Bronchial epithelial cell (primary cell): ENCODE data around the gene SDCCAG8. TPM values are rescaled to one million over a fixed set of nuclear protein-coding genes. Genes with fewer than 3 reads are reported as not detected.

Experiments used
- DNase-seq: peaks from one replicate; pipeline ENCODE4 v3.0.0-alpha.2; 2010; ENCODE audit warnings: low read depth
- FAIRE-seq: peaks from 2 replicates; lab custom pipeline; 2011; peaks lifted over from hg19 to GRCh38; lab: Jason Lieb, UNC
- H3K27me3 ChIP-seq: 2 replicates; pipeline ENCODE4 v1.5.1; 2011; ENCODE audit warnings: low read length; ENCODE audit not compliant: control insufficient read depth, insufficient read depth
- H3K36me3 ChIP-seq: 2 replicates; pipeline ENCODE4 v1.5.1; 2011; ENCODE audit warnings: low read length; ENCODE audit not compliant: control insufficient read depth, insufficient read depth
- H3K4me3 ChIP-seq: 2 replicates; pipeline ENCODE4 v1.5.1; 2011; ENCODE audit warnings: mild to moderate bottlenecking, low read depth, low read length, control low read depth
- total RNA-seq: library from RNA; depleted of rRNA; stranded (reverse); fragments of >200 nt; gene quantifications from 2 replicates; pipeline ENCODE4 v1.2.1, GENCODE V29; 2014
- TF ChIP-seq, protein P1 (sequence below): IDR thresholded peaks from 2 replicates; pipeline ENCODE4 v1.5.1; 2011; ENCODE audit warnings: mild to moderate bottlenecking, moderate library complexity, low read length, control low read depth, inconsistent platforms; ENCODE audit not compliant: insufficient read depth, severe bottlenecking

SDCCAG8 gene
- total RNA-seq, 1 donor from 2014 or later: 32.4 TPM

DNA sequence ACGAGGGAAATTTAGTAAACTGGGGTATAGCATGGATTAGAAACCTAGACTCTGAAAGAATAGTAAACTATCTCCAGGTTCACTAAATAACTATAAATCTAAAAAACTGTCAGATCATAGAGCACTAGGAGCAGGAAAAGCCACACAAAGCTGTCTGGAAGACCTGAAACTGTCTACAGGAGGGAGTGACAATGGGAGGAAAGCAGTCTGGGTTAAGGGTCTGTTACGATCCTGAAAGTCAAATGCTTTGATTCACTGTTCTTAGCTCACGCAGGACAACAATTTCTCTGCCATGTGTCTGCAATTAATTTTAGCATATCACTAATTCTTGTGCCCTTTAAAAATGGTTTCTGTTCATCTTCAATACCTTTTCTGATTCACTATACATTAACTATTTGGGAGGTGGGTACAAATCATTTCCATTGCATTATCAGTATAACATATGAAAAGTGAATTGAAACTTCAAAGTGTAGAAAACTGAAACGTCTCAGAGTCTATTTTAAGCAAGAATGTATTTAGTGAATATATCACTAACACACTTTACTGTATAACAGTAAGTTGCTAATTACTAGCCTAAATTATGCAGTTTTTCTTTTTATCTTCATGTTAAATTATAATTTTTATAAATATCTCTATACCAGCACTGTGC lies 19.1 kb upstream of the SDCCAG8 start:
- no peak for FAIRE-seq

DNA sequence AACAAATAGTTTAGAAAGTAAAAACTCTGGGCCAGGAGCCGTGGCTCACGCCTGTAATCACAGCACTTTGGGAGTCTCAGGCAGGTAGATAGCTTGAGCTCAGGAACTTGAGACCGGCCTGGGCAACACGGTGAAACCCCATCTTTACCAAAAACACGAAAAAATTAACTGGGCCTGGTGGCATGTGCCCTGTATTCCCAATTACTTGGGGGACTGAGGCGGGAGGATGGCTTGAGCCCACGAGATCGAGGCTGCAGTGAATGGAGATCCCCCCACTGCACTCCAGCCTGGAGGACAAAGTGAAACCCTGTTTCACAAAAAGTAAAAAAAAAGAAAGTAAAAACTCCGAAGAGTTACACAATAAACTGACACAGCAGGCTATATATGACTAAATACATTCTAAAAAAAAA lies 11.4 kb upstream of the SDCCAG8 start:
- TF ChIP-seq, protein P1, sequence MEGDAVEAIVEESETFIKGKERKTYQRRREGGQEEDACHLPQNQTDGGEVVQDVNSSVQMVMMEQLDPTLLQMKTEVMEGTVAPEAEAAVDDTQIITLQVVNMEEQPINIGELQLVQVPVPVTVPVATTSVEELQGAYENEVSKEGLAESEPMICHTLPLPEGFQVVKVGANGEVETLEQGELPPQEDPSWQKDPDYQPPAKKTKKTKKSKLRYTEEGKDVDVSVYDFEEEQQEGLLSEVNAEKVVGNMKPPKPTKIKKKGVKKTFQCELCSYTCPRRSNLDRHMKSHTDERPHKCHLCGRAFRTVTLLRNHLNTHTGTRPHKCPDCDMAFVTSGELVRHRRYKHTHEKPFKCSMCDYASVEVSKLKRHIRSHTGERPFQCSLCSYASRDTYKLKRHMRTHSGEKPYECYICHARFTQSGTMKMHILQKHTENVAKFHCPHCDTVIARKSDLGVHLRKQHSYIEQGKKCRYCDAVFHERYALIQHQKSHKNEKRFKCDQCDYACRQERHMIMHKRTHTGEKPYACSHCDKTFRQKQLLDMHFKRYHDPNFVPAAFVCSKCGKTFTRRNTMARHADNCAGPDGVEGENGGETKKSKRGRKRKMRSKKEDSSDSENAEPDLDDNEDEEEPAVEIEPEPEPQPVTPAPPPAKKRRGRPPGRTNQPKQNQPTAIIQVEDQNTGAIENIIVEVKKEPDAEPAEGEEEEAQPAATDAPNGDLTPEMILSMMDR: no peak
- Histone ChIP-seq H3K36me3 (no peaks in the 10 kb centered on the region), H3K4me3 (no peak overlapping the region), H3K27me3 (no peaks in the 10 kb centered on the region)
- DNase-seq (no peak), FAIRE-seq (no peak)

More for the DNA sequence above, 19.1 kb upstream of the SDCCAG8 start:
- Histone ChIP-seq H3K4me3 (no peak overlapping the region), H3K27me3 (no peaks in the 10 kb centered on the region), H3K36me3 (peaks cover 2% of the 10 kb centered on the region)
- no peak for DNase-seq
- TF ChIP-seq, protein P1: no peak

DNA sequence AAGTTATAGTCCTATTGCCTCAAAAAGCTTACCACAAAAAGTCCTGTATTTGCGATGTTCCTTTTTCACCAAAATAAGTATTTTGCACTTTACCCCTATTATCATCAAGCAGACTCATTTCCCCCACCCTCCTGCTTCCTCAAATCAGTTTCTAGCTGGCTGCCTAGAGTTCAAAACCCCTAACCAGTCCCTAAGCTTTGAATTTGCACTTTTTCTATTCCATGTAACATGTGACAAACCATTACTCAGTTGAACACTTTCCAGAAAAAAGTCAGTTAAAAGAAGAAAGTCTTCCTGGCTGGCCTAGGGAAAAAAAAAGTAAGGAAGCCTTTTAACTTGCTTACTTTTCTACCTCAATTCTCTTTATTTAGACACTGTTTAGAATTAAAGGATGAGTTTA lies 8.9 kb upstream of the SDCCAG8 start:
- TF ChIP-seq, protein P1: no peak

GRCh38 chr1:243247901-243248300 lies 7.9 kb upstream of the SDCCAG8 start:
- DNase-seq (no peak), FAIRE-seq (no peak)
- TF ChIP-seq, protein P1: no peak
- Histone ChIP-seq H3K4me3 (no peak overlapping the region), H3K36me3 (no peaks in the 10 kb centered on the region), H3K27me3 (no peaks in the 10 kb centered on the region)

More for the DNA sequence above, 8.9 kb upstream of the SDCCAG8 start:
- Histone ChIP-seq H3K4me3 (no peak overlapping the region), H3K27me3 (no peaks in the 10 kb centered on the region), H3K36me3 (no peaks in the 10 kb centered on the region)
- FAIRE-seq (no peak), DNase-seq (no peak)

GRCh38 chr1:243249214-243249613 lies 6.6 kb upstream of the SDCCAG8 start:
- H3K27me3 ChIP-seq: no peaks in the 10 kb centered on the region
- DNase-seq: no peak
- H3K36me3 ChIP-seq: no peaks in the 10 kb centered on the region
- H3K4me3 ChIP-seq: no peak overlapping the region
- TF ChIP-seq, protein P1: no peak
- FAIRE-seq: no peak

GRCh38 chr1:243250102-243250501 lies 5.7 kb upstream of the SDCCAG8 start:
- FAIRE-seq: no peak
- Histone ChIP-seq H3K4me3 (no peak overlapping the region), H3K36me3 (no peaks in the 10 kb centered on the region), H3K27me3 (no peaks in the 10 kb centered on the region)
- no peak for DNase-seq
- TF ChIP-seq, protein P1: no peak
